IPS DF 6.9 (cell line): ENCODE results near the gene FHOD3.

ENCODE experiments used
- DNase-seq: peaks from one replicate; pipeline ENCODE4 v3.0.0-alpha.2; 2013; ENCODE audit warnings: low read depth, low spot score
- H3K27ac ChIP-seq: one replicate; pipeline ENCODE4 v1.5.1; 2013; ENCODE audit warnings: low read length, control low read depth
- H3K27me3 ChIP-seq: 2 replicates; pipeline ENCODE4 v1.6.1; 2013; ENCODE audit warnings: mild to moderate bottlenecking, low read length; ENCODE audit not compliant: control insufficient read depth, insufficient read depth
- H3K36me3 ChIP-seq: 2 replicates; pipeline ENCODE4 v1.6.1; 2013; ENCODE audit warnings: low read length; ENCODE audit not compliant: control insufficient read depth, insufficient read depth
- H3K4me1 ChIP-seq: 2 replicates; pipeline ENCODE4 v1.6.1; 2013; ENCODE audit warnings: low read length; ENCODE audit not compliant: control insufficient read depth, insufficient read depth
- H3K4me3 ChIP-seq: 2 replicates; pipeline ENCODE4 v1.5.1; 2013; ENCODE audit warnings: mild to moderate bottlenecking, low read length
- H3K9me3 ChIP-seq: 2 replicates; pipeline ENCODE4 v1.6.1; 2013; ENCODE audit warnings: low read length, inconsistent platforms; ENCODE audit not compliant: control insufficient read depth, insufficient read depth
- WGBS: extraction: QIAGEN DNeasy Blood & Tissue Kit; methylation state at CpG from one replicate; pipeline ENCODE4 v1.1.7; 2013; ENCODE audit warnings: mixed read lengths, missing lambda C conversion rate; ENCODE audit not compliant: insufficient read length, insufficient coverage; 5-methylcytosine and 5-hydroxymethylcytosine counted together

FHOD3 gene

DNA sequence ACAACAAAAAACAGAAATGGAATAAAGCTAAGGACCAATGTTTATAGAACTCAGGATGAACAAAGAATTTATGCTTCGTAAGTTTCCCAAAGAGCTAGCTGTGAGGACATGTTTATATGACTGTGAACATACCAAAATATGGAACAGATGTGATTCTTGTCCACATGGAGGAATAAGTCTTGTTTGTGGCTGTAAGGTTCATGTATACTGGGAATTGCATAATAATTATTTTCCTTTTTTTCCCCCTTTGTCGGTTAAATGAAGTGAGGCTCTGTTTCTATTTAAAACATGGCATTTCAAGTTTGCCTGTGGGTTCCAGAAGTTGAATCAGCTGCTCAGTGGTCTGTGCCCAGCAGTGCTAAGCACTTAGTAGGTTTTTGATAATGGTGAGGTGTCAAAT, 108.1 kb downstream of the FHOD3 start:
- WGBS, result no CpG with 5 or more reads among the region's 2 CpGs
- no peak for DNase-seq

DNA sequence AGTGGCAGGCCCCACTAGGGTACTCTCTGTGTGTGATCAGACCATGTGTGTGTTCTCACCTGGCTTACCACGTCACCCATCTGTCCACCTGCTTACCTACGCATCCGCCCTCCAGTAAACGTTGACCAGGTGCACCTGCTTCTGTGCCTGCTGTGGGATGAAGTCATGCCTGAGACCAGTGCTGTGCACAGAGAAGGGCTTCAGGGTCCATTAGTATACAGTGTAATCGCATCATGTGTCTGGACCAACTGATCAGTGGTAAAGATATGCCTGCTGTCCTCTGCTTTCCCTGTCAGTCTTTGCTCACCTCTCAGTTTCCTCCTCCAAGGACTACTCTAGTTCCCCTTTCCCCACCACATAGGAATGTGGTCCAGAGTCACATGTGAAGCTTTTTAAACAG, 109.3 kb downstream of the FHOD3 start:
- Histone ChIP-seq H3K36me3 (no peaks in the 10 kb centered on the region), H3K27me3 (no peaks in the 10 kb centered on the region), H3K27ac (no peak overlapping the region), H3K9me3 (no peaks in the 10 kb centered on the region), H3K4me3 (no peak overlapping the region), H3K4me1 (peaks cover under 1% of the 10 kb centered on the region; the same call in 1 of the 2 replicates)
- no CpG with 5 or more reads among the region's 5 CpGs for WGBS
- DNase-seq, result no peak

More for the DNA sequence above, 108.1 kb downstream of the FHOD3 start:
- H3K36me3 ChIP-seq, result no peaks in the 10 kb centered on the region
- no peak overlapping the region for H3K27ac ChIP-seq
- no peak overlapping the region for H3K4me3 ChIP-seq
- H3K9me3 ChIP-seq, result no peaks in the 10 kb centered on the region
- no peaks in the 10 kb centered on the region for H3K4me1 ChIP-seq
- H3K27me3 ChIP-seq, result no peaks in the 10 kb centered on the region

DNA sequence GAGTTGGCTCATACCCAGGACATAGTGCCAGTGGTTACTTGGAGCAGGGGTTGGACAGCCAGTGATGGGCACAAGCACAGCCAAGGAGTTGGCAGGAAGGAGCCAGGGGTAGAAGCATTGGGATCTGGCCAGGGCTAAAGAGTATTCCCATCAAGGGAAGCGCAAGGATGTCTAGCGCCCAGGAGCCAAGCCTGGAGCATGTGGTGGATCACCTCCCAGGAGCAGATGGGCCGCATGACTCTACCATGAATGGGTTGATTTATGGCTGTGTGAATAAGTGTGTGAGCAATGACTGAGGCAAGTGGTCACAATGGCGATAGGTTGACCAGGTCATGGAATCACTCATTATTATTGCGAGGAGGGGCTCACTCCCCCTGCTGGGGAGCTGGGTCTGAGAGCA, 111.1 kb downstream of the FHOD3 start:
- WGBS, result no CpG with 5 or more reads among the region's 5 CpGs
- Histone ChIP-seq H3K36me3 (no peaks in the 10 kb centered on the region), H3K9me3 (no peaks in the 10 kb centered on the region), H3K27ac (no peak overlapping the region), H3K4me1 (peaks cover 3% of the 10 kb centered on the region; the same call in 1 of the 2 replicates), H3K27me3 (no peaks in the 10 kb centered on the region), H3K4me3 (no peak overlapping the region)
- no peak for DNase-seq

DNA sequence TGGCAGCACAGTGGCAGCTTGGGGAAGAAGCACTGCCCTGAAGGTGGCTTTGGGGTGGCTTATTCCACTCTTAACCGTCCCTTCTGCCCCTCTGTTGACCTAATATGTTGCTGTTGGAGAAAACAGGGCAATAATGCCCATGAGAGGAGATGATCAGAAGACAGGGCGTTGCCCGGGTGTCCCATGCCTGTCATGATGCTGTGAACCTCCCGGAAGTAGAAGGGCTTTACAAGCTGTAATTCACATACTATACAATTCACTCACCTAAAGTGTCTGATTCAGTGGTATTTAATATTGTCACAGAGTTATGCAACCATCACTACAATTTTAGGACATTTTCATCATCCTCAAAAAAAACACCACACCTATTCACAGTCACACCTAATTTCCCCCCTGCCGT, 112.3 kb downstream of the FHOD3 start:
- H3K9me3 ChIP-seq, result no peaks in the 10 kb centered on the region
- 100% methylated on average over 1 of the region's 5 CpGs for WGBS
- no peaks in the 10 kb centered on the region for H3K27me3 ChIP-seq
- no peaks in the 10 kb centered on the region for H3K36me3 ChIP-seq
- H3K4me1 ChIP-seq, result peaks cover 3% of the 10 kb centered on the region; the same call in 1 of the 2 replicates
- no peak overlapping the region for H3K4me3 ChIP-seq
- no peak for DNase-seq
- H3K27ac ChIP-seq, result no peak overlapping the region

DNA sequence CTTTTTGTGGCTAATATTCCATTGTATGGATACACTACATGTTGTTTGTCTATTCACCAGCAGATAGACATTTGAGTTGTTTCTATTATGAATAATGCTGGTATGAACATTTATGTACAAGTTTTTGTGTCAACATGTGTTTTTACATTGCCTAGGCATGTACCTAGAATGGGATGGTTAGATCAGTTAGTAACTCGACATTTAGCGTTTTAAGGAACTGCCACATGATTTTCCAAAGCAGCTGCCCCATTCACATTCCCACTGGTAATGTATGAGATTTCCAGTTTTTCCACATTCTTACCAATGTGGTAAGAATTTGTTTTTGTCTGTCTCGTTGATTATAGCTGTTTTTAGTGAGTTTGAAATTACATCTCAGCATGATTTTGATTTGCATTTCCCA, 112.8 kb downstream of the FHOD3 start:
- Histone ChIP-seq H3K9me3 (no peaks in the 10 kb centered on the region), H3K36me3 (no peaks in the 10 kb centered on the region), H3K4me3 (no peak overlapping the region), H3K4me1 (peaks cover 3% of the 10 kb centered on the region; the same call in 1 of the 2 replicates), H3K27me3 (no peaks in the 10 kb centered on the region), H3K27ac (no peak overlapping the region)
- no CpG with 5 or more reads among the region's 3 CpGs for WGBS
- DNase-seq, result no peak

DNA sequence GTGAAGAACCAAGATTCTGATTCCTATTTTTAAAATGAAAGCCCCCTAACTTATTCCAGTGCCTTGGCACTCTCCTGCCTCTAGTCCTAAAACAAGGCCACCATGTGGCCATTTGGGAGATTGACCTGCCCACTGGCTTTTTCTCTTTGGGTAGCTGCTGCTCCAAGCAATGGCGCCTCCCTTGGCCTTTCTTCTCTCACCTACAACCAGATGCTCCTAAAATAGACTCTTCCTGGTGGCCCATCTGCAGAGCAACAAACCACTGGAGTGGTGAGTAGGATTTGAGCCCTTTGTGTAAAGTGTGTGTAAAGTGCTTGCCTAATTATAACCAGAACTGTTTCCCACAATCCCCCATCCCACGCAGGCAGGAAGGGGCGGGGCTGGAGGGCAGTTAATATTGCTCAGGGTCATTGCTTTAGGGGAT, 114.2 kb downstream of the FHOD3 start:
- no CpG with 5 or more reads among the region's 3 CpGs for WGBS
- DNase-seq, result peak; percentile 39

DNA sequence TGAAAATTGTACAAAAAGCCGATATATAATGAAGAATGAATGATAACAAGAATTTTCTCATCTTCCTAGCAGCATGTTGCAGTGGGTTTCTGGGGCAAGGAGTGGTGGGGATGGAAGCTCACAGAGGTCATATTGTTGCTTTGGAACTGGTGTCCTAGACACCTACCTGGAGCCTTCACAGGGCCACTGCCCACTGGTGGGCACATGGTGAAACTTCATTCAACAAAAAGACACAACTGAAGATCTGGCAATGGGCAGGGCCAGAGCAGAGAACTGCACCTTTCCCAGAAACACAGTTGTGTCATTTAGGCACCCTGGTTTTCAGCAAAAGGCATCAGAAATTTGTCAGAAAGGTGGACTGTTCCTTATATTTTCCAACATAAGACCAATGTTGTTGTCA, 115.3 kb downstream of the FHOD3 start:
- H3K27me3 ChIP-seq, result no peaks in the 10 kb centered on the region
- WGBS, result 100% methylated on average over 1 of the region's 1 CpG

More for the DNA sequence above, 114.2 kb downstream of the FHOD3 start:
- Histone ChIP-seq H3K9me3 (no peaks in the 10 kb centered on the region), H3K4me3 (no peak overlapping the region), H3K4me1 (peaks cover 3% of the 10 kb centered on the region; the same call in 1 of the 2 replicates), H3K27me3 (no peaks in the 10 kb centered on the region), H3K27ac (no peak overlapping the region), H3K36me3 (no peaks in the 10 kb centered on the region)

DNA sequence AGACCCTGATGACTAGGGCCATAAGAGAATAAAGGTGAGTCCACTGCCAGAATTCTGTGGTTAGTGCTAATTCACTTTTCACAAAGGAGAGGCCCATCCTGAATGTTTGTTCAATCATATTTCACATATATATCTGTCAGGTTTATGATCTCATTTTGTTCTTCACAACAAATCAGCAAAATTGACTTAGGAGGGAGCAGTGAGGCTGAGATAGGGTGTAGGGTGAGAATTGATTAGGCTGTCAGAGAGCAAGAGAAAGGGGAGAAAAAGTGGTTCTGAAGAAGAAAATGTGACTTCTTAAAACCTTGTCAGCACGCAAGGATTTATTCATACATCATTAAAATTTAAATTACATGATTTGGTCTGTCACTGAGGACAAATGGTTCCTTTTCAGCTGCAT, 117.7 kb downstream of the FHOD3 start:
- Histone ChIP-seq H3K4me3 (no peak overlapping the region), H3K9me3 (no peaks in the 10 kb centered on the region), H3K36me3 (no peaks in the 10 kb centered on the region), H3K27me3 (no peaks in the 10 kb centered on the region), H3K4me1 (peaks cover 3% of the 10 kb centered on the region; the same call in 1 of the 2 replicates), H3K27ac (no peak overlapping the region)
- WGBS, result no CpG with 5 or more reads among the region's 1 CpG
- DNase-seq, result no peak

More for the DNA sequence above, 115.3 kb downstream of the FHOD3 start:
- Histone ChIP-seq H3K27ac (no peak overlapping the region), H3K4me3 (no peak overlapping the region), H3K4me1 (peaks cover 3% of the 10 kb centered on the region; the same call in 1 of the 2 replicates), H3K36me3 (no peaks in the 10 kb centered on the region), H3K9me3 (no peaks in the 10 kb centered on the region)
- peak; percentile 33 for DNase-seq

DNA sequence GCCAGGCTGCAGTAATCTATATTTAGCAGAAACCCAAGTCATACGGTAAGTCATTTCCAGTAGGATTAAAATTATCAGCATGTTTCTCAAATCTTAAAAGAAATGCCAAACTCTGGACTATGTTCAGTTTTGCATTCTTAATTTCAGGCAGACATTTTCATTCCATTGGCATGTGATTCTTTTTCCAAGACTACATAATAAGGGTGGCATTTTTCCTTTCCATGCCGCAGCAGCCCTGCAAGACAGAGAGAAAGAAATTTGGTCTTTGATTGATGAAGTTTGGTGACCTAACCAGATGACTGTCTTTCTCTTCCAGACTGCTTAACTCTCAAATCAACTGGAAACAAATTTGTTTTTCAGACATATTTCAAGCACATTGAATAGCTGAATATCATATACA, 118.1 kb downstream of the FHOD3 start:
- Histone ChIP-seq H3K4me3 (no peak overlapping the region), H3K27me3 (no peaks in the 10 kb centered on the region), H3K9me3 (no peaks in the 10 kb centered on the region), H3K4me1 (peaks cover 3% of the 10 kb centered on the region; the same call in 1 of the 2 replicates), H3K36me3 (no peaks in the 10 kb centered on the region), H3K27ac (no peak overlapping the region)
- no CpG with 5 or more reads among the region's 2 CpGs for WGBS
- no peak for DNase-seq

DNA sequence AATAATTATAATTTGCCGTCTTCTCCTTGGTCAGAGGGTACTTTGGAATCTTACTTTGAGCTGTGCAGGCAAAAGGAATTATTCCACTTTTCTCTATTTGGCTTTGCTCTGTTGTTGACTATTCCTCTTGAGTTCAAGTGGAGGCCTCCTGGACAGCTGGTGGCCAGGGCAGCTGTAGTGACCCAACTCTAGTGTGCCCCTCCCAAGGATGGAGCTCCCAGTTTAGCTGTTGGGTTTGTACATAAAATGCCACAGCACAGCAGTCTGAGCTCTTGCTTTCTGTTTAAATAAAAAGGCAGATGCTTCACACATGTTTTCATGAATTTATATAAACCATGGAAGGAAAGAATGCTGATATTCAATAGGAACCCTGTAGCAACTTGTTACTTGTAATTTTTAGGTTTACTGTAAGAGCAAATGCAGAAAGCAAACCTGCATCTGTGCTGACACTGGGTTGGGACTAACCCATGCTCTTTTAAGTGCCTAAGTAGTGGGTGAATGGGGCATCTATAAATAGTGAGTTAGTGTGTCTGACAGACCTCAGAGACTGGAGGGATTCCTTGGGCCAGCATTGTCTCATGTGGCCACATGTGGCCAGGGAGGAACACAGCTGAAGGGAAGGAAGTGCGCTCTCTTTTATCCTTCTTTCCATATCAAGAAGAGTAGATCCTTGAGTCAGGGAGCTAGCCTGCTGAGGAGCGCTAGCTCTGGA, 121.8 kb downstream of the FHOD3 start:
- H3K27ac ChIP-seq, result no peak overlapping the region
- no CpG with 5 or more reads among the region's 3 CpGs for WGBS
- H3K4me1 ChIP-seq, result no peaks in the 10 kb centered on the region
- H3K9me3 ChIP-seq, result no peaks in the 10 kb centered on the region
- H3K4me3 ChIP-seq, result no peak overlapping the region
- H3K36me3 ChIP-seq, result no peaks in the 10 kb centered on the region
- DNase-seq, result no peak
- H3K27me3 ChIP-seq, result no peaks in the 10 kb centered on the region
